K562 (cell line): ENCODE results near the gene JUND. TPM values are rescaled to one million over a fixed set of nuclear protein-coding genes. Genes with fewer than 3 reads are reported as not detected.

Source experiments
- ARNT ChIP-seq, 2 experiments: fragments of 450-650 bp; IDR thresholded peaks; 2 replicates each; pipeline ENCODE4 v1.6.1; 2016; ENCODE audit warnings: mild to moderate bottlenecking in 1 of 2
- FOXA3 ChIP-seq, 2 experiments: fragments of 450-650 bp in 1 of 2; sonication (generic) in 1 of 2; formaldehyde crosslinking; IDR thresholded peaks in 1 of 2; conservative IDR thresholded peaks in 1 of 2; 2 replicates each; pipeline versions ENCODE4 v1.4.0 to v1.8.0; 2020 to 2022; ENCODE audit warnings: mild to moderate bottlenecking in 2 of 2, missing genetic modification reagents in 1 of 2
- GTF2E2 ChIP-seq: fragments of 200-800 bp; sonication (Bioruptor generic); IDR thresholded peaks from 2 replicates; pipeline ENCODE4 v1.6.1; 2016; ENCODE audit warnings: missing genetic modification characterization, missing compliant biosample characterization
- HDAC2 ChIP-seq: fragments of 450-650 bp; IDR thresholded peaks from 2 replicates; pipeline ENCODE4 v1.6.1; 2016; ENCODE audit warnings: mild to moderate bottlenecking
- HMG20B ChIP-seq: fragments of 250-450 bp; sonication (Bioruptor Pico); IDR thresholded peaks from 2 replicates; pipeline ENCODE4 v1.5.0; 2021; ENCODE audit warnings: mild to moderate bottlenecking
- HOXB6 ChIP-seq: fragments of 250-450 bp; sonication (Bioruptor Pico); IDR thresholded peaks from 2 replicates; pipeline ENCODE4 v1.5.1; 2022; ENCODE audit warnings: mild to moderate bottlenecking, borderline replicate concordance
- KDM5B ChIP-seq: fragments of 200-600 bp; sonication (generic); IDR thresholded peaks from 2 replicates; pipeline ENCODE4 v1.6.1; 2012; ENCODE audit warnings: low read depth, mild to moderate bottlenecking, moderate library complexity, low read length, control low read depth, inconsistent platforms; ENCODE audit not compliant: insufficient replicate concordance
- KLF13 ChIP-seq: fragments of 450-650 bp; IDR thresholded peaks from 2 replicates; pipeline ENCODE4 v1.6.1; 2016; ENCODE audit warnings: missing genetic modification characterization, low read depth, mild to moderate bottlenecking, missing compliant biosample characterization, moderate library complexity, borderline replicate concordance
- KLF6 ChIP-seq: fragments of 250-450 bp; sonication (Bioruptor Pico); IDR thresholded peaks from 2 replicates; pipeline ENCODE4 v1.4.0; 2020; ENCODE audit warnings: mild to moderate bottlenecking, moderate library complexity, borderline replicate concordance
- LEF1 ChIP-seq: fragments of 450-650 bp; IDR thresholded peaks from 2 replicates; pipeline ENCODE4 v1.6.1; 2016; ENCODE audit warnings: mild to moderate bottlenecking
- NCOA1 ChIP-seq: fragments of 450-650 bp; IDR thresholded peaks from 2 replicates; pipeline ENCODE4 v1.6.1; 2016; ENCODE audit warnings: low read depth
- NCOR1 ChIP-seq: fragments of 450-650 bp; IDR thresholded peaks from 2 replicates; pipeline ENCODE4 v1.6.1; 2016; ENCODE audit warnings: mild to moderate bottlenecking, moderate library complexity
- PML ChIP-seq: IDR thresholded peaks from 2 replicates; pipeline ENCODE4 v1.6.1; 2012; ENCODE audit warnings: low read length, inconsistent platforms
- POLR2B ChIP-seq: fragments of 450-650 bp; IDR thresholded peaks from 2 replicates; pipeline ENCODE4 v1.6.1; 2018; ENCODE audit warnings: low read depth; ENCODE audit not compliant: partially characterized antibody
- POLR3A ChIP-seq: IDR thresholded peaks from 2 replicates; pipeline ENCODE4 v1.6.1; 2011; ENCODE audit warnings: borderline replicate concordance, mild to moderate bottlenecking, moderate library complexity; ENCODE audit not compliant: insufficient read length, insufficient read depth; ENCODE audit errors: extremely low read depth
- TCF7L2 ChIP-seq: fragments of 150-350 bp; IDR thresholded peaks from 2 replicates; pipeline ENCODE4 v1.6.1; 2016; ENCODE audit warnings: low read depth, mild to moderate bottlenecking, low read length, moderate library complexity
- ZNF3 ChIP-seq: fragments of 250-450 bp; sonication (Bioruptor Pico); IDR thresholded peaks from 2 replicates; pipeline ENCODE4 v1.5.0; 2021; ENCODE audit warnings: mild to moderate bottlenecking, moderate library complexity
- ZNF324 ChIP-seq: fragments of 250-450 bp; sonication (Bioruptor Pico); IDR thresholded peaks from 2 replicates; pipeline ENCODE4 v1.4.0; 2020; ENCODE audit warnings: mild to moderate bottlenecking
- ZNF668 ChIP-seq: fragments of 250-450 bp; sonication (Bioruptor Pico); IDR thresholded peaks from 2 replicates; pipeline ENCODE4 v1.8.0; 2022; ENCODE audit warnings: mild to moderate bottlenecking, inconsistent platforms
- ZNF778 ChIP-seq: fragments of 450-650 bp; formaldehyde crosslinking; IDR thresholded peaks from 2 replicates; pipeline ENCODE4 v1.4.0; 2020; ENCODE audit warnings: mild to moderate bottlenecking, moderate library complexity
- ZNF780A ChIP-seq: fragments of 250-450 bp; sonication (Bioruptor Pico); IDR thresholded peaks from 2 replicates; pipeline ENCODE4 v1.5.0; 2021; ENCODE audit warnings: mild to moderate bottlenecking
- polyA plus RNA-seq, 8 experiments: library from polyadenylated mRNA; depleted of rRNA in 4 of 8; stranded (reverse) in 5 of 8; unstranded in 3 of 8; fragments of >200 nt; fragmentation: Nextera tagmentation in 2 of 8; fragmentation: Illumina TruSeq in 1 of 8; extraction: Ambion mirVana in 2 of 8; extraction: Trizol in 1 of 8; gene quantifications; 2 replicates each; pipeline versions ENCODE4 v1.2.1 to v1.2.3, GENCODE V29; 2011 to 2014; ENCODE audit warnings: inconsistent platforms in 1 of 8, missing spikeins in 1 of 8
- total RNA-seq, 7 experiments: library from RNA; depleted of rRNA in 6 of 7; stranded (reverse); fragments of >200 nt in 6 of 7; fragmentation: Illumina TruSeq in 2 of 7; extraction: Trizol in 2 of 7; gene quantifications; 2 replicates each; pipeline versions ENCODE4 v1.2.1 to v1.2.3, GENCODE V29; 2011 to 2021; ENCODE audit warnings: low replicate concordance in 1 of 7
- TF ChIP-seq, protein P1 (sequence below): fragments of 450-650 bp; IDR thresholded peaks from 2 replicates; pipeline ENCODE4 v1.7.0; 2016; ENCODE audit warnings: borderline replicate concordance
- TF ChIP-seq, protein P2 (sequence below): fragments of 250-450 bp; sonication (Bioruptor Pico); IDR thresholded peaks from 2 replicates; pipeline ENCODE4 v1.5.0; 2021; ENCODE audit warnings: mild to moderate bottlenecking, borderline replicate concordance
- TF ChIP-seq, protein P3 (sequence below), 2 experiments: fragments of 450-650 bp; conservative IDR thresholded peaks; 2 replicates each; pipeline ENCODE4 v1.6.1; 2017; ENCODE audit warnings: mild to moderate bottlenecking in 2 of 2, moderate library complexity in 2 of 2

JUND gene
- total and polyA plus RNA-seq, 9 of the 15 experiments (the other 6 are each of a cell fraction or from before 2014, with no cell fraction given): 6.4 to 286 (median 42.3) TPM

DNA sequence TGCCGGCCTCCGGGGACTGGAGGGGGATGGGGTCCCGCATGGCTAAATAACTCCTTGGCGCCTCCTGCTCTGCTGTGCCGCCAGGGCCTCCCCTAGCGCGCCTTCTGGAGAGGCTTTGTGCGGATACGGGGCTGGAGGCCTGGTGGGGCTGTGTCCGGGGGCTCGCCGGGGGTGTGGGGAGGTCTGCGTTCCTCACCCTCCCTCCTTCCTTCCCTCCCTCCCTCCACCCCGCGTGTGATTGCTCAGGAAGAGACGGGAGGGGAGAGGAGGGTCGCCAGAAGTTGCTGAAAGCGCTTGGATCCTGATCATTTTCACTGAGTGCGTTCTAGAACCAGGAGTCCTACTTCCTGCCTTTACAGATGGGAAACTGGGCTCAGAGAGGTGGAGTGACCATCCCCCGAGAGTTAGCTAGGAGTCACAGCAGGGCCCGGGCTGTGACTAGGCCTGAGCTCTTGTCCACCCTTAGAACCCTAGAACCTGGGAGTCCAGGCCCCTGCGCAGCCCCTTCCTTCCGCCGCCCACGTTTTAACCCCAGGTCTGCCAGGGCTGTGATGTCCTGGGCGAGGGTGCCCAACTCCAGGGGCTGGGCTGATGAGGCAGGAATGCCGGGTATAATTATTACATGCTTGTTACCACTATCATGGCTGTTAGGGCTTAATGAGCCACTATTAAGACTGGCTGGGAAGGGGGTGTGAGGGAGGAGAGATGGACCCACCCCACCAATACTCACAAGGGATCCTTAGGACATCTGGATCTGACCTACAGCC, 782 bp upstream of the JUND start (continued):
- TF ChIP-seq POLR2B (peak; percentile 84), HMG20B (no peak), ZNF778 (no peak), POLR3A (no peak), ZNF324 (no peak), HOXB6 (CRISPR knock-in tag) (no peak), PML (peak; percentile 29; the same call in 1 of the 2 replicates), KLF13 (tag) (no peak), KDM5B (peak; percentile 78), NCOR1 (peak; percentile 35; the same call in 1 of the 2 replicates), TCF7L2 (no peak), ARNT (IDR thresholded peaks at IDR 0.05) (peak in 1 of 2 experiments; percentile 29; a peak in 1 of 4 replicates), GTF2E2 (tag) (peak; percentile 76; the same call in 1 of the 2 replicates), KLF6 (CRISPR knock-in tag) (no peak), ZNF668 (CRISPR knock-in tag) (no peak), FOXA3 (CRISPR knock-in tag; conservative IDR thresholded peaks at IDR 0.05 in 1 of 2, IDR thresholded peaks at IDR 0.05 in 1 of 2) (peak in 1 of 2 experiments; percentile 37; a peak in 1 of 4 replicates), NCOA1 (no peak), LEF1 (peak; percentile 42; the same call in 1 of the 2 replicates), ZNF3 (CRISPR knock-in tag) (no peak), ZNF780A (CRISPR knock-in tag) (no peak), HDAC2 (no peak)
- TF ChIP-seq, protein P1, sequence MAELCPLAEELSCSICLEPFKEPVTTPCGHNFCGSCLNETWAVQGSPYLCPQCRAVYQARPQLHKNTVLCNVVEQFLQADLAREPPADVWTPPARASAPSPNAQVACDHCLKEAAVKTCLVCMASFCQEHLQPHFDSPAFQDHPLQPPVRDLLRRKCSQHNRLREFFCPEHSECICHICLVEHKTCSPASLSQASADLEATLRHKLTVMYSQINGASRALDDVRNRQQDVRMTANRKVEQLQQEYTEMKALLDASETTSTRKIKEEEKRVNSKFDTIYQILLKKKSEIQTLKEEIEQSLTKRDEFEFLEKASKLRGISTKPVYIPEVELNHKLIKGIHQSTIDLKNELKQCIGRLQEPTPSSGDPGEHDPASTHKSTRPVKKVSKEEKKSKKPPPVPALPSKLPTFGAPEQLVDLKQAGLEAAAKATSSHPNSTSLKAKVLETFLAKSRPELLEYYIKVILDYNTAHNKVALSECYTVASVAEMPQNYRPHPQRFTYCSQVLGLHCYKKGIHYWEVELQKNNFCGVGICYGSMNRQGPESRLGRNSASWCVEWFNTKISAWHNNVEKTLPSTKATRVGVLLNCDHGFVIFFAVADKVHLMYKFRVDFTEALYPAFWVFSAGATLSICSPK: no peak
- TF ChIP-seq, protein P2, sequence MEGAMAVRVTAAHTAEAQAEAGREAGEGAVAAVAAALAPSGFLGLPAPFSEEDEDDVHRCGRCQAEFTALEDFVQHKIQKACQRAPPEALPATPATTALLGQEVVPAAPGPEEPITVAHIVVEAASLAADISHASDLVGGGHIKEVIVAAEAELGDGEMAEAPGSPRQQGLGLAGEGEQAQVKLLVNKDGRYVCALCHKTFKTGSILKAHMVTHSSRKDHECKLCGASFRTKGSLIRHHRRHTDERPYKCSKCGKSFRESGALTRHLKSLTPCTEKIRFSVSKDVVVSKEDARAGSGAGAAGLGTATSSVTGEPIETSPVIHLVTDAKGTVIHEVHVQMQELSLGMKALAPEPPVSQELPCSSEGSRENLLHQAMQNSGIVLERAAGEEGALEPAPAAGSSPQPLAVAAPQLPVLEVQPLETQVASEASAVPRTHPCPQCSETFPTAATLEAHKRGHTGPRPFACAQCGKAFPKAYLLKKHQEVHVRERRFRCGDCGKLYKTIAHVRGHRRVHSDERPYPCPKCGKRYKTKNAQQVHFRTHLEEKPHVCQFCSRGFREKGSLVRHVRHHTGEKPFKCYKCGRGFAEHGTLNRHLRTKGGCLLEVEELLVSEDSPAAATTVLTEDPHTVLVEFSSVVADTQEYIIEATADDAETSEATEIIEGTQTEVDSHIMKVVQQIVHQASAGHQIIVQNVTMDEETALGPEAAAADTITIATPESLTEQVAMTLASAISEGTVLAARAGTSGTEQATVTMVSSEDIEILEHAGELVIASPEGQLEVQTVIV (CRISPR knock-in tag): no peak
- TF ChIP-seq, protein P3, sequence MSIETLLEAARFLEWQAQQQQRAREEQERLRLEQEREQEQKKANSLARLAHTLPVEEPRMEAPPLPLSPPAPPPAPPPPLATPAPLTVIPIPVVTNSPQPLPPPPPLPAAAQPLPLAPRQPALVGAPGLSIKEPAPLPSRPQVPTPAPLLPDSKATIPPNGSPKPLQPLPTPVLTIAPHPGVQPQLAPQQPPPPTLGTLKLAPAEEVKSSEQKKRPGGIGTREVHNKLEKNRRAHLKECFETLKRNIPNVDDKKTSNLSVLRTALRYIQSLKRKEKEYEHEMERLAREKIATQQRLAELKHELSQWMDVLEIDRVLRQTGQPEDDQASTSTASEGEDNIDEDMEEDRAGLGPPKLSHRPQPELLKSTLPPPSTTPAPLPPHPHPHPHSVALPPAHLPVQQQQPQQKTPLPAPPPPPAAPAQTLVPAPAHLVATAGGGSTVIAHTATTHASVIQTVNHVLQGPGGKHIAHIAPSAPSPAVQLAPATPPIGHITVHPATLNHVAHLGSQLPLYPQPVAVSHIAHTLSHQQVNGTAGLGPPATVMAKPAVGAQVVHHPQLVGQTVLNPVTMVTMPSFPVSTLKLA (conservative IDR thresholded peaks at IDR 0.05): no peak; a peak in 1 of 4 replicates
